ENCODE measurements around the gene KRTAP10-6. TPM values are rescaled to one million over a fixed set of nuclear protein-coding genes. Genes with fewer than 3 reads are reported as not detected.
"Not testable (repeated sequence)": the region's sequence is repeated elsewhere in the genome, so short reads cannot be mapped to it uniquely, and the experiment has no call there.

Gene KRTAP10-6
- total RNA-seq, 2 experiments from 2014 or later = not detected

DNA sequence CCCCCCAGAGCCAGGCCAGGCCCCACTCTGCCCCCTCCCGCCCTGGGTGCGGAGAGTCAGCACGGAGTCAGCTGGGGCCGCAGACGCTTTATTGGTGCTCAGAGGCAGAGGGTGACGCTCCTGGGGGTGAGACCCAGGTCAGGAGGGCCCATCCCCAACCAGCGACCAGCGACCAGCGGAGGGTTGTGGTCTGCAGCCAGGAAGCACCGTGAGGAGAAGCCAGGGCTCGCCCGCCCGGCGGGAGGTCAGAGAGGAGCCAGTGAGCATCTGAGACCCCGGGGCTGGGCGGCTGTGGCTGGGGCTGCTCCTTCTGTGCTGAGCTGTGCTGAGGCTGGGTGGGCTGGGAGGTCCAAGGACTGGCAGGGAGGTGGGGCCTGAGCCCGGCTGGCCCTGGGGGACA, 42.0 kb downstream of the KRTAP10-6 start:
- H3K4me3 Mint-ChIP-seq, H3K27me3 Mint-ChIP-seq, POLR2A ChIA-PET, H3K27ac Mint-ChIP-seq: not testable (repeated sequence)
- CTCF ChIA-PET = interaction anchor here (1.1 kb wide), 1 partner anchor 40 kb away, joined by 3 read pairs; no protein-coding TSS in a partner anchor
- Mint-ChIP-seq H3K9me3 (peaks cover 18% of the 10 kb centered on the region), H3K36me3 (ENCODE audit: low read depth) (peaks cover 22% of the 10 kb centered on the region), H3K4me1 (peaks cover 20% of the 10 kb centered on the region)
- DNase-seq = peak; percentile 15

DNA sequence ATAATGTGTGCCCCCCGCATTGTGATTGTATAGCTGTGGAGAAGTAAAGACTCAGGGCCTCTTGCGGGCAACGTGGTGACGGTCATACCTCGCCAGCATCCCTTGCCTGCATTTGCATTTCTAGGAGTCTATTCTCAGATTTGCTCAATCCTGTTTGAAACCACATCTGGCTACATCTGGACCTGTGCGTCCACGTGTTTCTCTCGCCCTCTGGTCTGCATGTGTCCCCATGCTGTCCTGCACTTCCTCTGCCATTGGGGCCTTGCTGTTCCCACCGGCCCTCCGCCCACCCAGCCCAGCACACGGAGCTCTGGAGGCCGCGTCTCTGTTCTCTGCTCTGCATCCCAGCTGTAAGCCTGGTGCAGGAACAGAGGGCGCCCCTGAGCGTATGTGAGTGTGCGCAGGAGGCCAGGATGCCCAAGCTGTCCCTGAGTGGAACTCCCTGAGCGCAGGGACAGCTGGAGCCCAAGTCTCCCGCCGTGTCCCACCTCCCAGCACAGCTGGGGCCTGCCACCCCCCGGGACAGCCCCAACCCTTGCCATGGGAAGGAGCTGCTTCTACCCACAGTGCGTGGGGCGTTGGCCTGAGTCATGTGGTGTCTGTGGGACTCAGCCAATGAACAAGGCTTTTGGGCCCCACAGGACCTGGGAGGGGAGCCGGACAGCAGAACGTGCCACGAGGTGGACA, 42.6 kb downstream of the KRTAP10-6 start:
- POLR2A ChIA-PET = interaction anchor here (0.7 kb wide), 1 partner anchor 69 kb away, joined by 3 read pairs; no protein-coding TSS in a partner anchor
- Mint-ChIP-seq H3K36me3 (ENCODE audit: low read depth) (peaks cover 22% of the 10 kb centered on the region), H3K4me3 (no peak overlapping the region), H3K4me1 (peaks cover 20% of the 10 kb centered on the region), H3K9me3 (peaks cover 18% of the 10 kb centered on the region), H3K27me3 (peaks cover 2% of the 10 kb centered on the region), H3K27ac (no peak overlapping the region)
- CTCF ChIA-PET = interaction anchor here (1.1 kb wide), 1 partner anchor 39 kb away, joined by 3 read pairs; no protein-coding TSS in a partner anchor
- peak; percentile 13 for DNase-seq

DNA sequence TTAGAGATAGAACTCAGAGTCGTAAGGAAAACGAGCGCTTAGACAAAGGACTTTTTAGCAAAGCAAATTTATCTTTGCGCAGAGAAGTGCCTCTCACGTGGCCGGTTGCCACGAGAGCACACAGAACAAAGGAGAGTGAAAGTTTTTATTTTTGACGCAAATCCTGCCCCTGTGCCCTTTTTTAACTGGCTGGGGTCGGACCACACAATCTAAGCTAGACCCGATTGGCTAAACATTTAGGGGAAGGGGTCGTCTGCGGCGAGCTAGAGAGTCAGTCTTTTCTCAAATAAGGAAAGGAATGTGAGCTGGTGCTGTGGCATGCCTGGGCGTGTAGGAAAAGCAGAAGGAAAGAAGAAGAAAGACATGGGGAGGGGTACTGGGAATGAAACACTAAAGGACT, 43.4 kb downstream of the KRTAP10-6 start:
- no peak overlapping the region for H3K27ac Mint-ChIP-seq

DNA sequence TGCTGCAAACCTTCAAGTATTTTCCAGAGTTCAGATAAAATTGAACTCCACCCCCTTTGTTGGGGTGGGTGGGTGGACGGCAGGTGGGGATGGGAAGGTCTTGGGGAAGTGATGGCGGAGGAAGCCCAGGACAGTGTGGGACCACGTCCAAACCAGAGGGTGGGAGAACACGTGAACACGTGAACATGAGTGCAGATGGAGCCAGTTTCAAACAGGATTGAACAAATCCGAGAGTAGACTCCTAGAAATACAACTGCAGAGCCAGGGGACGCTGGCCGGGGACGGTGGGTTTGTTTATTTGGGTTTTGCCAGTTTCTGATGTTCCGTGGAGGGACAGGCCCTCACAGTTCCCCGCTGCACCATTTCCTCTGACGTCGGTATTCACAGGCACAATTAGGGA, 43.9 kb downstream of the KRTAP10-6 start:
- Mint-ChIP-seq H3K27me3 (peaks cover 2% of the 10 kb centered on the region), H3K27ac (no peak overlapping the region), H3K4me3 (no peak overlapping the region), H3K4me1 (peaks cover 20% of the 10 kb centered on the region), H3K36me3 (ENCODE audit: low read depth) (peaks cover 22% of the 10 kb centered on the region), H3K9me3 (peaks cover 18% of the 10 kb centered on the region)
- CTCF ChIA-PET = no interaction called here
- no peak for DNase-seq
- POLR2A ChIA-PET = interaction anchor here (1.4 to 1.7 kb wide), 3 partner anchors 71 to 253 kb away, joined by 4 to 8 read pairs (median 6); partner anchors contain the start of genes KRTAP12-3 and UBE2G2

More for the DNA sequence above, 43.4 kb downstream of the KRTAP10-6 start:
- Mint-ChIP-seq H3K27me3 (peaks cover 2% of the 10 kb centered on the region), H3K36me3 (ENCODE audit: low read depth) (peaks cover 22% of the 10 kb centered on the region), H3K4me3 (no peak overlapping the region), H3K9me3 (peaks cover 18% of the 10 kb centered on the region), H3K4me1 (peaks cover 20% of the 10 kb centered on the region)
- CTCF ChIA-PET = no interaction called here
- DNase-seq = no peak
- POLR2A ChIA-PET = interaction anchor here (0.7 kb wide), 1 partner anchor 70 kb away, joined by 3 read pairs; no protein-coding TSS in a partner anchor

DNA sequence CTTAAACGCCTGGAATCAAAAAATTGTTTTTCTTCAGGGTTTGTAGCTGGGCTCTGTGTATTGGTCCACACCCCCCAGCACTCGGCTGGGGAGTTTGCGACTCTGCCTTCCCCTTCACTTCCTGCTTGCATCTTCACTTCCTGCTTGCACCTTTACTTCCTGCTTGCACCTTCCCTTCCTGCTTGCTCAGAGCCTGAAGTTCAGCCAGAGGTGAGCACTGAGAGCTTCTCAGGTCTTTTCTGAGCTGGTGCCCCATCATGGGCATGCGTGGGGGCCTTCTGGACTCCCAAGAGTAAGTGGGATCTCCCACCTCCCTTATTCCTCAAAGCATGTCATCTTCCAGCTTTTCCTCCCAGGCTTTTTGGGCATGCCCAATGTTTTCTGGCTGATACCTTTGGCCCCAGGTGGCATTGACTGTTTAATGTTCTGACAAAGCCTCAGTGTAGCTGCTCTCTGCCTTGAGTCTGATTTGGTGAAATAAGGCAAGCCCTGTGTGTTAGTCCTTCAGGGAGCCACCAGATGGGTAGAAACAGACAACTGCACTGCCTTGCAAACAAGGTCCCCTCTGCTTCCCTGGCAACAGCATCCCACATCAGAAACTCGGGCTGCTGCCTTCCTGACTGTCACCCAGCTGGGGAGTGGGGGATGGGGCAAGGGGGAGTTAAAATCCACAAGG, 44.5 kb downstream of the KRTAP10-6 start:
- peaks cover 20% of the 10 kb centered on the region for H3K4me1 Mint-ChIP-seq
- peak; percentile 53 for DNase-seq
- CTCF ChIA-PET = interaction anchor here (0.9 to 1.1 kb wide), 2 partner anchors 10 to 37 kb away, joined by 3 to 4 read pairs; no protein-coding TSS in a partner anchor
- H3K36me3 Mint-ChIP-seq (ENCODE audit: low read depth) = peaks cover 22% of the 10 kb centered on the region
- H3K9me3 Mint-ChIP-seq = peaks cover 18% of the 10 kb centered on the region
- H3K27me3 Mint-ChIP-seq = peaks cover 2% of the 10 kb centered on the region
- peak overlapping the region; percentile 45 for H3K4me3 Mint-ChIP-seq
- POLR2A ChIA-PET = interaction anchor here (0.9 to 1.7 kb wide), 5 partner anchors 34 to 254 kb away, joined by 3 to 8 read pairs (median 4); partner anchors contain the start of genes KRTAP12-3 and UBE2G2
- H3K27ac Mint-ChIP-seq = peak overlapping the region; percentile 46

DNA sequence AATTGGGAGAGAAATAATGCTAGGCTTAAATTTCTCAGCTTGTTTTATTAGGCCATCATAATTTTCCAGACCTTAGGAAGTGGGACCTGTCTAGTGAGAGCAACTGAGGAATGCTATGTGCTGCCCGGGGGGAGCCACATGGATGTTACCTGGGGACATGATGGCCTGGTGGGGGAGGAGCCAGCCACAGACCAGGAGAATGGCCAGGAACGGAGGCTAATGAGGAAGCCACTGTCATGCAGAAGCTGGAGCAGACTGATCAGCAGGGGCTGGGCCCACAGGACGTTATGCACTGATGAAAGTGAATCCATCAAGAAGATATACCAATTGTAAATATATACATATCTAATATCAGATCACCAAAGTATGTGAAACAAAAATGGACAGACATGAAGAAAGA, 47.7 kb downstream of the KRTAP10-6 start:
- DNase-seq = no peak
- POLR2A ChIA-PET = no interaction called here
- CTCF ChIA-PET = no interaction called here
- Mint-ChIP-seq H3K27me3 (peaks cover 4% of the 10 kb centered on the region), H3K4me3 (no peak overlapping the region), H3K36me3 (ENCODE audit: low read depth) (peaks cover 22% of the 10 kb centered on the region), H3K27ac (no peak overlapping the region), H3K9me3 (peaks cover 18% of the 10 kb centered on the region), H3K4me1 (peaks cover 20% of the 10 kb centered on the region)

DNA sequence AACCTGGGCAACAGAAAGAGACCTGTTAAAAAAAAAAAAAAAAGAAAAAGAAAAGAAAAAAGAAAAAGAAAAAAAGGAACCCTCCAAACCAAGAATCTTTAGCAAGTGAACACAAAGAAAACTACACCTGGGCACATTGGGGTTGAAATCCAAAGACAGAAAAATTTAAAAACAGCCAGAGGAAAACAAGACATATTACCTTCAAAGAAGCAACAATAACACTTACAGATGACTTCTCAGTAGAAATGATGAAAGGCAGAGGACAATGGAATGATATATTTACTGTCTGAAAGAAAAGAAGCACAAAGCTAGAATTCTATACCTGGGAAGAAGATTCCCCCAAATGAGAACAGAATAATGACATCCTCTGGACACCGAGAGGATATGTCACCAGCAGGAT, 49.6 kb downstream of the KRTAP10-6 start:
- H3K9me3 Mint-ChIP-seq = peaks cover 17% of the 10 kb centered on the region
- H3K27me3 Mint-ChIP-seq = peaks cover 4% of the 10 kb centered on the region
- ChIA-PET CTCF (no interaction called here), POLR2A (no interaction called here)
- peaks cover 20% of the 10 kb centered on the region for H3K36me3 Mint-ChIP-seq (ENCODE audit: low read depth)
- no peak for DNase-seq
- H3K4me3 Mint-ChIP-seq = no peak overlapping the region
- H3K4me1 Mint-ChIP-seq = peaks cover 9% of the 10 kb centered on the region
- no peak overlapping the region for H3K27ac Mint-ChIP-seq

Other genes starting within 250 kb of the KRTAP10-6 start
- gene TRPM2, start 238.9 kb downstream of the KRTAP10-6 start, total RNA-seq = 10 to 100 TPM; 13.7 to 14.8 TPM
- 1 to 10 TPM; 3.7 to 3.8 TPM for gene LRRC3, start 137.0 kb downstream of the KRTAP10-6 start, total RNA-seq
- not detected for gene KRTAP10-1, start 52.3 kb downstream of the KRTAP10-6 start, total RNA-seq
- gene KRTAP10-2, start 41.0 kb downstream of the KRTAP10-6 start, total RNA-seq = not detected
- gene KRTAP10-3, start 33.7 kb downstream of the KRTAP10-6 start, total RNA-seq = not detected
- gene KRTAP10-4, start 18.8 kb downstream of the KRTAP10-6 start, total RNA-seq = not detected
- gene KRTAP10-5, start 11.9 kb downstream of the KRTAP10-6 start, total RNA-seq = not detected
- not detected for gene KRTAP10-7, start 8.1 kb upstream of the KRTAP10-6 start, total RNA-seq
- gene KRTAP10-8, start 19.6 kb upstream of the KRTAP10-6 start, total RNA-seq = not detected
- not detected for gene KRTAP10-9, start 34.6 kb upstream of the KRTAP10-6 start, total RNA-seq
- gene KRTAP10-10, start 44.9 kb upstream of the KRTAP10-6 start, total RNA-seq = not detected
- not detected for gene KRTAP10-11, start 53.9 kb upstream of the KRTAP10-6 start, total RNA-seq
- gene KRTAP12-4, start 62.2 kb upstream of the KRTAP10-6 start, total RNA-seq = not detected
- not detected for gene KRTAP12-3, start 65.4 kb upstream of the KRTAP10-6 start, total RNA-seq
- gene KRTAP12-2, start 74.4 kb upstream of the KRTAP10-6 start, total RNA-seq = not detected
- gene KRTAP12-1, start 89.7 kb upstream of the KRTAP10-6 start, total RNA-seq = not detected
- not detected for gene KRTAP10-12, start 104.7 kb upstream of the KRTAP10-6 start, total RNA-seq
- gene TSPEAR, start 119.1 kb upstream of the KRTAP10-6 start, total RNA-seq = not detected
- 10 to 100 TPM; 70.7 to 74.0 TPM for gene UBE2G2, start 209.3 kb upstream of the KRTAP10-6 start, total RNA-seq
- gene SUMO3, start 225.6 kb upstream of the KRTAP10-6 start, total RNA-seq = 10 to 100 TPM; 86.5 to 89.0 TPM